ENCODE results near the gene AXIN1.

DNA sequence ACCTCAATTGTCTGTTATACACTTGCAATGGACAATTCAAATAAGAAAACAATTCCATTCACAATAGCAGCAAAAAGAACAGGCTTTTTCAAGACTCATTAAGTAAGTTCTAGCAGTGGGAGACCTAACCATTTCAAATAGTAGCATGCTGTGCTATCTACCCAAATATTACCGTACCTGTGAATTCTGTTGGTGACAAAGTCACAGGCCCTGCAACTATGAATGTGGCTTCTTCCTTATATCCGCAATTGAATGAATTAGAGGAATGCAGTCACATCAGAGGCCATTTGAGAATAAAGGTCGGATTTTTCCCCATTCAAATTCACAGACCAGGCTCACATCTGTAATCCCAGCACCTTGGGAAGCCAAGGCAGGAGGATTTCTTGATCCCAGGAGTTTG lies 43.7 kb upstream of the AXIN1 start:
- no peak for TF ChIP-seq CTCF (IDR thresholded peaks at IDR 0.05)
- no peak for TF ChIP-seq EP300 (IDR thresholded peaks at IDR 0.05)
- no peak for TF ChIP-seq POLR2A (IDR thresholded peaks at IDR 0.05)
